GM12872 (cell line): ENCODE results near the gene LIN9.
A peak's percentile ranks its signal among the peaks of the same experiment; 100 is the strongest.

Source experiments
- TF ChIP-seq, protein P1 (sequence below): IDR thresholded peaks from 3 replicates; pipeline ENCODE4 v1.5.1; 2011; ENCODE audit warnings: low read depth, mild to moderate bottlenecking, low read length, moderate library complexity; ENCODE audit not compliant: insufficient read depth

The LIN9 gene

DNA sequence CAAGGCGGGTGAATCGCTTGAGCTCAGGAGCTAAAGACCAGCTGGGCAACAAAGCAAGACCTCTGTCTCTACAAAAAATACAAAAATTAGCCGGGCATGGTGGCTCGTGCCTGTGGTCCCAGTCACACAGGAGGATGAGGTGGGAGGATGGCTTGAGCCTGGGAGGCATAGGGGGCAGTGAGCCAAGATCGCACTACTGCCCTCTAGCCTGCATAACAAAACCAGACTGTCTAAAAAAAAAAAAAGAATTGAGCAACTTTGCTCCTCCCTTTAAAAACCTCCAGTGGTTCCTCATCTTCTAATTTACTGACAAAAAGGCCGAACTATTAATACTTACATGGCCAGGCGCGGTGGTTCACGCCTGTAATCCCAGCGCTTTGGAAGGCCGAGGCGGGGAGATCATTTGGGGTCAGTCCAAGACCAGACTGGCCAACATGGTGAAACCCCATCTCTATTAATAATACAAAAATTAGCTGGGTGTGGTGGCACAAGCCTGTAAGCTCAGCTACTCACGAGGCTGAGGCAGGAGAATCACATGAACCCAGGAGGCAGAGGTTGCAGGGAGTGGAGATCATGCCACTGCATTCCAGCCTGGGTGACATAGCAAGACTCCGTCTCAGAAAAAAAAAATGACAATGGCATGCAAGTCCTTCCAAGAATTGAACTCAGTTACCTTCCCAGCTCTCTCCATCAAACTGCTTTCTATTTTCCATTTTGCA lies 126.8 kb downstream of the LIN9 start:
- TF ChIP-seq, protein P1, sequence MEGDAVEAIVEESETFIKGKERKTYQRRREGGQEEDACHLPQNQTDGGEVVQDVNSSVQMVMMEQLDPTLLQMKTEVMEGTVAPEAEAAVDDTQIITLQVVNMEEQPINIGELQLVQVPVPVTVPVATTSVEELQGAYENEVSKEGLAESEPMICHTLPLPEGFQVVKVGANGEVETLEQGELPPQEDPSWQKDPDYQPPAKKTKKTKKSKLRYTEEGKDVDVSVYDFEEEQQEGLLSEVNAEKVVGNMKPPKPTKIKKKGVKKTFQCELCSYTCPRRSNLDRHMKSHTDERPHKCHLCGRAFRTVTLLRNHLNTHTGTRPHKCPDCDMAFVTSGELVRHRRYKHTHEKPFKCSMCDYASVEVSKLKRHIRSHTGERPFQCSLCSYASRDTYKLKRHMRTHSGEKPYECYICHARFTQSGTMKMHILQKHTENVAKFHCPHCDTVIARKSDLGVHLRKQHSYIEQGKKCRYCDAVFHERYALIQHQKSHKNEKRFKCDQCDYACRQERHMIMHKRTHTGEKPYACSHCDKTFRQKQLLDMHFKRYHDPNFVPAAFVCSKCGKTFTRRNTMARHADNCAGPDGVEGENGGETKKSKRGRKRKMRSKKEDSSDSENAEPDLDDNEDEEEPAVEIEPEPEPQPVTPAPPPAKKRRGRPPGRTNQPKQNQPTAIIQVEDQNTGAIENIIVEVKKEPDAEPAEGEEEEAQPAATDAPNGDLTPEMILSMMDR = peak; percentile 55; the same call in 2 of the 3 replicates
